Common myeloid progenitor, CD34-positive (primary cell): ENCODE measurements around the gene EPB41L4B.

ENCODE experiments used
- CTCF ChIA-PET: fragments of 350-600 bp; sonication (Branson Sonifier 250); formaldehyde crosslinking; loops from one replicate; lab custom pipeline; 2021; ENCODE audit warnings: antibody characterized with exemption; lab: Charles Lee
- POLR2A ChIA-PET: fragments of 350-600 bp; sonication (Branson Sonifier 250); formaldehyde crosslinking; loops from one replicate; lab custom pipeline; 2021; ENCODE audit warnings: antibody characterized with exemption; lab: Charles Lee
- DNase-seq, 3 donors: peaks; one replicate each; pipeline versions ENCODE4 v3.0.0 to v3.0.0-alpha.2; 2013
- H3K27ac ChIP-seq, 2 experiments: 1 replicate in 1 of 2; 2 replicates in 1 of 2; pipeline ENCODE4 v1.7.0; 2013; ENCODE audit warnings: inconsistent platforms in 2 of 2, low read length in 2 of 2, mild to moderate bottlenecking in 2 of 2, low read depth in 1 of 2, moderate library complexity in 1 of 2; ENCODE audit not compliant: severe bottlenecking in 2 of 2, insufficient read depth in 1 of 2, poor library complexity in 1 of 2
- H3K27me3 ChIP-seq, 5 experiments: replicated peaks in 2 of 5; 1 replicate in 3 of 5; 2 replicates in 2 of 5; pipeline versions ENCODE4 v1.6.1 to v1.7.0; 2013; ENCODE audit warnings: low read length in 4 of 5, mild to moderate bottlenecking in 2 of 5, moderate library complexity in 2 of 5, inconsistent platforms in 1 of 5; ENCODE audit not compliant: insufficient read depth in 5 of 5, control insufficient read depth in 4 of 5
- H3K36me3 ChIP-seq, 4 experiments: 1 replicate in 2 of 4; 2 replicates in 2 of 4; pipeline versions ENCODE4 v1.6.1 to v1.7.0; 2013; ENCODE audit warnings: low read length in 3 of 4, control low read depth in 1 of 4, mild to moderate bottlenecking in 1 of 4; ENCODE audit not compliant: control insufficient read depth in 4 of 4, insufficient read depth in 4 of 4
- H3K4me1 ChIP-seq, 4 experiments: 1 replicate in 3 of 4; 2 replicates in 1 of 4; pipeline versions ENCODE4 v1.6.1 to v1.7.1; 2013; ENCODE audit warnings: low read length in 3 of 4, mild to moderate bottlenecking in 3 of 4, control low read depth in 1 of 4, inconsistent platforms in 1 of 4, moderate library complexity in 1 of 4; ENCODE audit not compliant: control insufficient read depth in 4 of 4, insufficient read depth in 4 of 4; ENCODE audit errors: control extremely low read depth in 1 of 4
- H3K4me3 ChIP-seq, 7 experiments: 1 replicate in 4 of 7; 2 replicates in 3 of 7; pipeline versions ENCODE4 v1.5.1 to v1.7.0; 2013; ENCODE audit warnings: mild to moderate bottlenecking in 7 of 7, low read length in 6 of 7, moderate library complexity in 6 of 7, inconsistent platforms in 2 of 7, low read depth in 2 of 7, control low read depth in 1 of 7; ENCODE audit not compliant: insufficient read depth in 4 of 7, control insufficient read depth in 1 of 7; ENCODE audit errors: extremely low read depth in 1 of 7
- H3K9me3 ChIP-seq, 5 experiments: 1 replicate in 4 of 5; 2 replicates in 1 of 5; pipeline versions ENCODE4 v1.6.1 to v1.7.1; 2013; ENCODE audit warnings: low read length in 4 of 5, mild to moderate bottlenecking in 2 of 5, inconsistent platforms in 1 of 5, low read depth in 1 of 5, moderate library complexity in 1 of 5; ENCODE audit not compliant: control insufficient read depth in 4 of 5, insufficient read depth in 2 of 5; ENCODE audit errors: control extremely low read depth in 1 of 5
- WGBS: methylation state at CpG from one replicate; pipeline ENCODE4 v1.1.5; 2013; ENCODE audit not compliant: insufficient coverage; 5-methylcytosine and 5-hydroxymethylcytosine counted together

EPB41L4B gene

DNA sequence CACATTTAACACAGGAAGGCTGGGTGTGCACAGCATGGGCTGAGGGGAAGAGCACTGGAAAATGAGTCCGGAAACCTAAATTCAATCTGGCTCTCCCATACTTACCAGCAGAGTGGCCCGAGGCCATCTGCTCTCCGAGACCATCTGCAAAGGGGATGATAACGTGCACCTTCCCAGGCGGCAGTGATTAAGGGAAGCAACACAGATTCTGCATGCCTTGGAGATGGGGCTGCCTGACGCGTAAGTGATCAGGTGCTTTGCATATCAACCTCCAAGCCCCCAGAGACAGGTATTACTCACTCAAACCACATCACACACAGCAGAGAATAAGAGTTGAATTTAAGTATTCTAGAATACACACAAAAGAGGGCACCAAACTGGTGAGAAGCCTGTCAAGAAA is 9.1 kb downstream of the EPB41L4B start:
- Histone ChIP-seq H3K4me1 (no peaks in the 10 kb centered on the region), H3K27me3 (peaks cover 2 to 87% (median 42%) of the 10 kb centered on the region in 5 experiments), H3K4me3 (no peak overlapping the region), H3K9me3 (no peaks in the 10 kb centered on the region), H3K27ac (no peak overlapping the region), H3K36me3 (no peaks in the 10 kb centered on the region)
- no peak for DNase-seq
- POLR2A ChIA-PET, result no interaction called here
- 79% methylated on average over 5 of the region's 7 CpGs for WGBS
- CTCF ChIA-PET, result interaction anchor here (0.7 kb wide), 1 partner anchor 10 kb away, joined by 3 read pairs; no protein-coding TSS in a partner anchor

DNA sequence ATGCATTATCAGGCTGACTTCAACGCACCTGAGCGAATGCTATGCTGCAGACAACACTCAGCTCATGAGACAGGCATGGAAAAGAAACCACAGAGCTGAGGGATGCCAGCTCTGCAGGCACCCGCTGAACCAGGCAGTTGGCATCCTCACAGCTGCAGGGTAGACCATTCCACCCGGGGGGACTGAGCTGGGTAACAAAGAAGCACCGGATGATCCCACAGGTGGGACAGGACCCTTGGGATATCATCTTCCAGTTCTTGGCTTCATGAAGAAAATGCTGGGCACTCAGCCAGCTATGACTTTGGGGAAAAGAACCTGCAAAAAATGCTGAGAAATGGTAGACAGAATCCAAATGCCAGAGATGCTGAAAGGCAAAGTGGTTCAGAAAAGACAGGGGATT is 9.6 kb downstream of the EPB41L4B start:
- POLR2A ChIA-PET, result no interaction called here
- Histone ChIP-seq H3K36me3 (no peaks in the 10 kb centered on the region), H3K27ac (no peak overlapping the region), H3K27me3 (peaks cover 2 to 82% (median 42%) of the 10 kb centered on the region in 5 experiments), H3K4me3 (no peak overlapping the region), H3K4me1 (no peaks in the 10 kb centered on the region), H3K9me3 (no peaks in the 10 kb centered on the region)
- CTCF ChIA-PET, result no interaction called here
- DNase-seq, result no peak
- 87% methylated on average over 5 of the region's 5 CpGs for WGBS

DNA sequence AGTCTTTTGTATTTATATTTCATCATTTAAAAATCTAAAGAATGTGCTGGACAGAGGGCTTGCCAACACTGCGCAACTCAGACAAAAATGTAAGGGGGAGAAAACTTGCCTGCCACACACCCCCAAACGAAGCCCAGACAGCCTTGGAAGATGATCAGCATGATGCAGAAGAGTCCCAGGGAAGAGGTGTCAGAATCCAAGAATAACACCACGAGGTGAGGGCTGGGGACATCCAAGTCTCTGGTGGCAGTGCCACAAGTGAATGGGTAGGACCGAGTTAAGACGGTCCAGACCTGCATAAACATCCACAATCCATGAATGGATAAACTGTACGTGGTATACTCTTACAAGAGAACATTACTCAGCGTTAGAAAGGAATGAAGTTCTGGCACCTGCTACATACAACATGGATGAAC is 10.4 kb downstream of the EPB41L4B start:
- POLR2A ChIA-PET, result no interaction called here
- CTCF ChIA-PET, result no interaction called here
- H3K4me3 ChIP-seq, result no peak overlapping the region
- WGBS, result 81% methylated on average over 5 of the region's 7 CpGs
- no peak for DNase-seq
- no peaks in the 10 kb centered on the region for H3K36me3 ChIP-seq
- H3K27ac ChIP-seq, result no peak overlapping the region
- no peaks in the 10 kb centered on the region for H3K4me1 ChIP-seq
- H3K27me3 ChIP-seq, result peaks cover 2 to 76% (median 38%) of the 10 kb centered on the region in 5 experiments
- H3K9me3 ChIP-seq, result no peaks in the 10 kb centered on the region

DNA sequence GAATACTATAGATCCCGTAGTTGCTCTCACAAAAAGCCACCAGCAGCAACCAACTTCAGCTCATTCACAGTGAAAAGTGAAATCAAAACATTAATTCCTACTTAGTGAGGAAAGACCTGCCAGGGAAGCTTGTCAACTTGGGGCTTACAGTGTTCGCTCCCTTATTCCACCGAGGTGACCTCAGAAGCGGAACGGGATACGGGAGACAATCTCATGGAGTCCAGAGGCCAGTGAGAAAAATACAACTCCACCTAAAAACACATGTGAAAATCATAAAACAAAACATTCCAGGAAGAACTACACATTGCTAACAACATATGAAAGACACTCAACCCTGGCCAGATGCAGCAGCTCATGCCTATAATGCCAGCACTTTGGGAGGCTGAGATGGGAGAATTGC is 11.6 kb downstream of the EPB41L4B start:
- Histone ChIP-seq H3K27ac (no peak overlapping the region), H3K36me3 (no peaks in the 10 kb centered on the region), H3K4me1 (no peaks in the 10 kb centered on the region), H3K9me3 (no peaks in the 10 kb centered on the region), H3K4me3 (no peak overlapping the region), H3K27me3 (peaks cover 2 to 68% (median 34%) of the 10 kb centered on the region in 5 experiments)
- POLR2A ChIA-PET, result no interaction called here
- DNase-seq, result no peak
- WGBS, result no CpG with 5 or more reads among the region's 6 CpGs
- CTCF ChIA-PET, result no interaction called here

DNA sequence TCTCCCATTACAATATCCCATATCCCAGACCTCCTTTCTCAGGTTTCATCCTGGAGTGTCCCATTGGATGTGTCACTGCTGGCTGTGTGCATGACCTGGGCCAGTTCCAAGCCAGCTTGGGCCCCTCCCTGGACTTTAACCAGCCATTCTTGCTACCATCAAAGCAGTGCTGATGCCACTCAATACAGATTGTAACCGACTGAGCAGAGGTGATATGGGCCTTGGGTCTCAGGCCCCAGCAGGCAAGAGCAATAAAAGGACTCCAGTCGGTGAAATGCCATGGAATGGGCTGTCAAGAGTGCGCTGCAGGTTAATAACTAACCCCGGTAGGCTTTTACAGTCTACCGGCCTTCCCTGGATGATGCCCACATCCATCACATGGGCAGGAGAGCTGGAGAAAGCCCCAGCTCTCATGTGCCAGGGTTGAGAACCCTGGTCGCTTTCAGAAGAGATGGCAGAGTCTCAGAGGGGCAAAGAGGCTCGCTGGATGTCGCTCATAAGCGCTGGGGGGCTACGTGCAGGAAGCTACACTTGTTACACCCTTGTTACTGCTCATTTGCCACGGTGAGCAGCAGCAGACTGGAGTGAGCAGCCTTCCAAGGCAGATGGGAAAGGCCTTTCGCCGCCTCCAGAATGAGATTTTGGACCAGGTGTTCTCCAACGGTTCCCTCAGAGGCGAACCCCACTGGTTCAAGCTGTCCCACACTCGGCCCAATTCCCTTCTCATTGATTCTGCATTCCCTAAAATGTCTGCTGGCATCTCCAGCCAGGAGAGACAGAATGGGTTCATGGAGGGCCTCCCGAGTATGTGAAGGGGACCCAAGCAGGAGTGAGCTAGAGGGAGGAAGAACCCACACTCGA is 13.2 kb downstream of the EPB41L4B start:
- H3K9me3 ChIP-seq, result no peaks in the 10 kb centered on the region
- CTCF ChIA-PET, result no interaction called here
- peaks cover 2 to 65% (median 29%) of the 10 kb centered on the region in 5 experiments for H3K27me3 ChIP-seq

DNA sequence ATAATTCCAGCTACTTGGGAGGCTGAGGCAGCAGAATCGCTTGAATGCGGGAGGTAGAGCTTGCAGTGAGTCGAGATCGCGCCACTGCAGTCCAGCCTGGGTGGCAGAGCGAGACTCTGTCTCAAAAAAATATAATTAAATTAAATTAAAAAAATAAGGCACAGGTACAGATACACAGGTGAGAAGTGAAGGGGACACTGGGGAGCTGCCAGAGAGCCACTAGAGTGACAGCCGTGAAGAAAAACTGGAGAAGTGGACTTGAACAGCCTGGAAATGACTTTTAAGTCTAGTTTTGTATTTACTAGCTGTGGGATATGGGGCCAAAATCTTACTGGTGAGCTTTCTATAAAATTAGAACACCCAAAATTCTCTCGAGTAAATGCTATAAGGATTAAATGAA is 15.1 kb downstream of the EPB41L4B start:
- DNase-seq, result no peak
- CTCF ChIA-PET, result no interaction called here

More for the DNA sequence above, 13.2 kb downstream of the EPB41L4B start:
- POLR2A ChIA-PET, result no interaction called here
- Histone ChIP-seq H3K4me3 (no peak overlapping the region), H3K36me3 (no peaks in the 10 kb centered on the region), H3K4me1 (no peaks in the 10 kb centered on the region), H3K27ac (no peak overlapping the region)
- WGBS, result 88% methylated on average over 15 of the region's 18 CpGs
- DNase-seq, result no peak

DNA sequence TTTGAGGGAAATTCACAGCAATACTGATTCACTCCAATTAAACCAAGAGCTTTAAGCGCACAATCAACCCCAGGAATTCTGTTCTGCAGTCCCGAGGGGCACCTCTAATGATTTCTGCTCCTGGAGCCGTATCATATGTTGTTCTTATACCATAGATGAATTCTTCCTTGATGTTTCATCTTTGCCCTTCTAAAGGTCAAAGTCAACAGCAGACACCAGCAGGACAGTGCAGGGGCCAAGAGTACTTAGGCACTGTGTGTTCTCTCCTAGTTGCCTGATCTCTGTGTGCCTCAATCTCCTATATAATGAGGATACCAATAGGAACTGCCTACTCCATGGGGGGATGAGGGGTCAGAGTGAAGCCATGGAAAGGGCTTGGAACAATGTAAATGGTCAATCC is 16.5 kb downstream of the EPB41L4B start:
- H3K9me3 ChIP-seq, result no peaks in the 10 kb centered on the region
- no peaks in the 10 kb centered on the region for H3K36me3 ChIP-seq
- DNase-seq, result no peak
- ChIA-PET POLR2A (no interaction called here), CTCF (no interaction called here)
- H3K4me1 ChIP-seq, result no peaks in the 10 kb centered on the region
- no peak overlapping the region for H3K27ac ChIP-seq
- no peak overlapping the region for H3K4me3 ChIP-seq
- H3K27me3 ChIP-seq, result peaks cover 0 to 67% (median 22%) of the 10 kb centered on the region in 5 experiments
- 94% methylated on average over 3 of the region's 3 CpGs for WGBS

More for the DNA sequence above, 15.1 kb downstream of the EPB41L4B start:
- 100% methylated on average over 2 of the region's 8 CpGs for WGBS
- Histone ChIP-seq H3K27me3 (peaks cover 2 to 67% (median 30%) of the 10 kb centered on the region in 5 experiments), H3K9me3 (no peaks in the 10 kb centered on the region), H3K4me1 (no peaks in the 10 kb centered on the region), H3K4me3 (no peak overlapping the region), H3K27ac (no peak overlapping the region), H3K36me3 (no peaks in the 10 kb centered on the region)
- POLR2A ChIA-PET, result no interaction called here
